SU-DHL-6 (cell line): ENCODE results near the gene F3.

ENCODE experiments used
- H2AFZ ChIP-seq: fragments of 200-600 bp; sonication (generic); 2 replicates; pipeline ENCODE4 v1.6.1; 2014; ENCODE audit warnings: low read depth, mild to moderate bottlenecking, moderate library complexity, mixed read lengths, antibody characterized with exemption, low read length; ENCODE audit not compliant: severe bottlenecking
- H3F3A ChIP-seq: fragments of 200-600 bp; shearing (Covaris generic); 2 replicates; pipeline ENCODE4 v1.6.0; 2016; ENCODE audit warnings: antibody characterized with exemption, mild to moderate bottlenecking; ENCODE audit not compliant: insufficient read depth
- H3K27ac ChIP-seq: fragments of 200-600 bp; sonication (generic); 2 replicates; pipeline ENCODE4 v1.5.1; 2016; ENCODE audit warnings: low read depth, mild to moderate bottlenecking, low read length, moderate library complexity, mixed read lengths
- H3K27me3 ChIP-seq: fragments of 200-600 bp; sonication (generic), shearing (Covaris generic); 2 replicates; pipeline ENCODE4 v1.6.0; 2014; ENCODE audit warnings: mild to moderate bottlenecking, low read length
- H3K36me3 ChIP-seq: fragments of 200-600 bp; sonication (generic); 2 replicates; pipeline ENCODE4 v1.6.1; 2014; ENCODE audit warnings: mild to moderate bottlenecking, low read length, mixed read lengths
- H3K4me2 ChIP-seq: fragments of 300-600, 200-600 bp; shearing (Covaris generic), sonication (generic); 2 replicates; pipeline ENCODE4 v1.6.0; 2014; ENCODE audit warnings: low read length, low read depth, mild to moderate bottlenecking; ENCODE audit not compliant: poor library complexity, severe bottlenecking
- H3K4me3 ChIP-seq: fragments of 200-600 bp; sonication (generic); 2 replicates; pipeline ENCODE4 v1.5.1; 2014; ENCODE audit warnings: antibody characterized with exemption, low read length, mild to moderate bottlenecking, mixed read lengths; ENCODE audit not compliant: insufficient read depth, poor library complexity, severe bottlenecking
- H3K79me2 ChIP-seq: fragments of 200-600 bp; sonication (generic); 2 replicates; pipeline ENCODE4 v1.6.1; 2014; ENCODE audit warnings: mild to moderate bottlenecking, low read length, moderate library complexity; ENCODE audit not compliant: insufficient read depth
- H3K9ac ChIP-seq: fragments of 200-600 bp; sonication (generic); 2 replicates; pipeline ENCODE4 v1.7.0; 2014; ENCODE audit warnings: mild to moderate bottlenecking, low read length
- H3K9me2 ChIP-seq: fragments of 200-600 bp; sonication (generic); replicated peaks from 2 replicates; pipeline ENCODE4 v1.6.1; 2014; ENCODE audit warnings: low read length; ENCODE audit not compliant: insufficient read depth
- H3K9me3 ChIP-seq: fragments of 200-600 bp; sonication (generic); 2 replicates; pipeline ENCODE4 v1.6.1; 2014; ENCODE audit warnings: low read length, mixed read lengths; ENCODE audit not compliant: insufficient read depth
- H4K20me1 ChIP-seq: fragments of 200-600 bp; sonication (generic); 2 replicates; pipeline ENCODE4 v1.6.1; 2014; ENCODE audit warnings: low read depth, mild to moderate bottlenecking, antibody characterized with exemption, low read length, moderate library complexity, mixed read lengths
- EZH2phosphoT487 ChIP-seq: fragments of 200-600 bp; sonication (generic), shearing (Covaris generic); conservative IDR thresholded peaks from 2 replicates; pipeline ENCODE4 v1.6.1; 2018; ENCODE audit warnings: mild to moderate bottlenecking, antibody characterized with exemption, low read length, moderate library complexity, mixed read lengths
- TF ChIP-seq, protein P1 (sequence below): fragments of 200-600 bp; sonication (generic); IDR thresholded peaks from one replicate; pipeline ENCODE4 v1.5.1; 2017; ENCODE audit warnings: antibody characterized with exemption, mild to moderate bottlenecking, low read length, moderate library complexity; ENCODE audit not compliant: insufficient read depth, poor library complexity, severe bottlenecking

The F3 gene

GRCh38 chr1:94524531-94524930 is 17.0 kb downstream of the F3 start:
- Histone ChIP-seq H3K9me2 (no peaks in the 10 kb centered on the region), H3K36me3 (no peaks in the 10 kb centered on the region), H3K27ac (no peak overlapping the region), H3F3A (no peaks in the 10 kb centered on the region), H4K20me1 (no peaks in the 10 kb centered on the region), H3K27me3 (no peaks in the 10 kb centered on the region), H3K9me3 (no peaks in the 10 kb centered on the region), H3K4me2 (no peak overlapping the region), H3K79me2 (no peaks in the 10 kb centered on the region), H3K4me3 (no peak overlapping the region), H2AFZ (no peak overlapping the region), H3K9ac (no peak overlapping the region)
- TF ChIP-seq, protein P1, sequence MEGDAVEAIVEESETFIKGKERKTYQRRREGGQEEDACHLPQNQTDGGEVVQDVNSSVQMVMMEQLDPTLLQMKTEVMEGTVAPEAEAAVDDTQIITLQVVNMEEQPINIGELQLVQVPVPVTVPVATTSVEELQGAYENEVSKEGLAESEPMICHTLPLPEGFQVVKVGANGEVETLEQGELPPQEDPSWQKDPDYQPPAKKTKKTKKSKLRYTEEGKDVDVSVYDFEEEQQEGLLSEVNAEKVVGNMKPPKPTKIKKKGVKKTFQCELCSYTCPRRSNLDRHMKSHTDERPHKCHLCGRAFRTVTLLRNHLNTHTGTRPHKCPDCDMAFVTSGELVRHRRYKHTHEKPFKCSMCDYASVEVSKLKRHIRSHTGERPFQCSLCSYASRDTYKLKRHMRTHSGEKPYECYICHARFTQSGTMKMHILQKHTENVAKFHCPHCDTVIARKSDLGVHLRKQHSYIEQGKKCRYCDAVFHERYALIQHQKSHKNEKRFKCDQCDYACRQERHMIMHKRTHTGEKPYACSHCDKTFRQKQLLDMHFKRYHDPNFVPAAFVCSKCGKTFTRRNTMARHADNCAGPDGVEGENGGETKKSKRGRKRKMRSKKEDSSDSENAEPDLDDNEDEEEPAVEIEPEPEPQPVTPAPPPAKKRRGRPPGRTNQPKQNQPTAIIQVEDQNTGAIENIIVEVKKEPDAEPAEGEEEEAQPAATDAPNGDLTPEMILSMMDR = no peak
- no peak for TF ChIP-seq EZH2phosphoT487

DNA sequence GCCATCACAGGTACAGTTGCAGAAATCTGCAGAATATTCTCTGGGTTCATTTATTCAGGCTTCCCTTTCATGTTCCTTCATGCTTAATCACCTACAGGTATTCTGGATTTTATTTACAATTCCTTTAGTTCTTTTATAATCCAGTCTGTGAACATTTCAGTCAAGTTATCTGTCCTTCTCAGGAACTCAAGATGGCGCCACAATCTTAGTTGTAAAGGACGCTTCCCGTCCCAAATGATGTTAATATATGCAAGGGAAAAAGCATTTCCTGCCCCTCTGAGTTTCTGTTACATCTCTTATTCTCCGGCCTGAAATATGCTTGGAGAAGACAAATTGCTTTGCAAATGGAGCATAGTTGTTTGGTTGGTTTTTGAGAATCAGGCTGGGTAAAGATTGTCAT is 19.3 kb downstream of the F3 start:
- H3K79me2 ChIP-seq = no peaks in the 10 kb centered on the region
- no peak overlapping the region for H2AFZ ChIP-seq
- H4K20me1 ChIP-seq = no peaks in the 10 kb centered on the region
- no peaks in the 10 kb centered on the region for H3K9me2 ChIP-seq
- no peak overlapping the region for H3K4me3 ChIP-seq
- no peaks in the 10 kb centered on the region for H3K9me3 ChIP-seq
- no peak overlapping the region for H3K27ac ChIP-seq
- H3K4me2 ChIP-seq = no peak overlapping the region
- H3F3A ChIP-seq = no peaks in the 10 kb centered on the region
- H3K36me3 ChIP-seq = no peaks in the 10 kb centered on the region
- no peaks in the 10 kb centered on the region for H3K27me3 ChIP-seq
- H3K9ac ChIP-seq = no peak overlapping the region
- TF ChIP-seq EZH2phosphoT487 = no peak
- TF ChIP-seq, protein P1 = no peak

- H3K9me2 ChIP-seq = no peaks in the 10 kb centered on the region
- no peak overlapping the region for H3K4me2 ChIP-seq
- H3K4me3 ChIP-seq = no peak overlapping the region
- no peaks in the 10 kb centered on the region for H3K79me2 ChIP-seq
- H3K9me3 ChIP-seq = no peaks in the 10 kb centered on the region
- TF ChIP-seq, protein P1 = no peak
- no peak for TF ChIP-seq EZH2phosphoT487
- no peaks in the 10 kb centered on the region for H4K20me1 ChIP-seq
- H3K27ac ChIP-seq = no peak overlapping the region
- no peak overlapping the region for H3K9ac ChIP-seq
- H3F3A ChIP-seq = no peaks in the 10 kb centered on the region
- no peak overlapping the region for H2AFZ ChIP-seq
- no peaks in the 10 kb centered on the region for H3K27me3 ChIP-seq
- H3K36me3 ChIP-seq = no peaks in the 10 kb centered on the region
These were observed 22.2 kb downstream of the F3 start for GRCh38 chr1:94519351-94519750.
